ENCODE results near the gene MICU1.

MICU1 gene

DNA sequence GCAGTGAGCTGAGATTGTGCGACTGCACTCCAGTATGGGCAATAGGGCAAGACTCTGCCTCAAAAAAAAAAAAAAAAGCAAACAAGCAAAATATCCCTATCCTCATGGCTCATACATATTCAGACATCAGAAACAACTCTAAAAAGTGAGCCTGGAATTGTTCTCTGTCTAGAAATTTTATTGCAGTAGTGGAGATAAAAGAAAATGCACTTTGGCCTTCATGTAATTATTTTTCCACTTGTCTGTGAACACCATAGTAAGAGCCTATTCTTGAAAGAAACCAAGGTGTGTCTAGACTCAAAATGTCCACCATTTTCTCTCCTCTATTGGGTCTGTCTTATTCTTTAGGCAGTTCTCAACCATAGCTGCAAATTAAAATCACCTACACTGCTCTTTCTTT lies 35.6 kb upstream of the MICU1 start:
- Mint-ChIP-seq H3K4me1 (peaks cover 7% of the 10 kb centered on the region), H3K4me3 (no peak overlapping the region), H3K27ac (no peak overlapping the region), H3K9me3 (no peaks in the 10 kb centered on the region), H3K27me3 (ENCODE audit: low read depth, poor library complexity) (peaks cover 10% of the 10 kb centered on the region), H3K36me3 (ENCODE audit: low read depth) (no peaks in the 10 kb centered on the region)
- DNase-seq: no peak
- TF ChIP-seq CTCF (IDR thresholded peaks at IDR 0.05): no peak

DNA sequence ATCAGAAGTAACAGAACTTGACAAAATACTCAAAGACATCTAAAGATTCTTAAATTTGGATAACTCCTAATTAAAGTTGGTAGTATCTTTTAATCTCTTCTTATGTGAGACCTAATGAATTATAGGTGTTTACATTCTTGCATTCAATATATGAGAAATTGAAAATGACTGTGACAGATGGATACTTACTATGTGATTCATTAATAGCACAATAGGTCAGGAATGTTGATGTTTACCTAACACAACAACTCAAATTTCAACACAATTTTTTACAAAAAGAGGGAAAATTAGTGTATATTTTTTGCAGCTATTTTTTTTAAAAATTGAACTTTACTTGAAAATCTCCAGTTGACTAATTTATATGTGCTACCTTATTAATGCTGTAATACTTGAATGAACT lies 34.3 kb upstream of the MICU1 start:
- TF ChIP-seq CTCF (IDR thresholded peaks at IDR 0.05): no peak
- H3K4me1 Mint-ChIP-seq: peaks cover 7% of the 10 kb centered on the region
- no peak for DNase-seq
- peaks cover 10% of the 10 kb centered on the region for H3K27me3 Mint-ChIP-seq (ENCODE audit: low read depth, poor library complexity)
- H3K4me3 Mint-ChIP-seq: no peak overlapping the region
- no peak overlapping the region for H3K27ac Mint-ChIP-seq
- H3K9me3 Mint-ChIP-seq: no peaks in the 10 kb centered on the region
- H3K36me3 Mint-ChIP-seq (ENCODE audit: low read depth): no peaks in the 10 kb centered on the region

DNA sequence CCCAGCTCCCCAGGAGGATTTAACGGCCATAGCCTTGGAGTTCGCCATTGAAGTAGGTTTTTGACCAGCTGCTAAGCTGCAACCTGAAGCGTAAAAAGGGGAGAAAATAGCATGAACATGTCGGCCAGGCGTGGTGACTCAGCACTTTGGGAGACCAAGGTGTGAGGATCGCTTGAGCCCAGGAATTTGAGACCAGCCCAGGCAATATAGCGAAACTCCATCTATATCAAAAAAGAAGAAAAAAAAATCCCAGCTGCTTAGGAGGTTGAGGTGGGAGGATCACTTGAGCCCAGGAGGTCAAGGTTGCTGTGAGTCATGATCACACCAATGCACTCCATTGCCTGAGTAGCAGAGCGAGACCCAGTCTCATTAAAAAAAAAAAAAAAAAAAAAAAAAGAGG lies 33.8 kb upstream of the MICU1 start:
- TF ChIP-seq CTCF (IDR thresholded peaks at IDR 0.05): no peak
- H3K9me3 Mint-ChIP-seq: no peaks in the 10 kb centered on the region
- no peaks in the 10 kb centered on the region for H3K36me3 Mint-ChIP-seq (ENCODE audit: low read depth)
- H3K4me1 Mint-ChIP-seq: peaks cover 7% of the 10 kb centered on the region
- H3K27ac Mint-ChIP-seq: no peak overlapping the region
- peaks cover 10% of the 10 kb centered on the region for H3K27me3 Mint-ChIP-seq (ENCODE audit: low read depth, poor library complexity)
- no peak overlapping the region for H3K4me3 Mint-ChIP-seq
- no peak for DNase-seq

DNA sequence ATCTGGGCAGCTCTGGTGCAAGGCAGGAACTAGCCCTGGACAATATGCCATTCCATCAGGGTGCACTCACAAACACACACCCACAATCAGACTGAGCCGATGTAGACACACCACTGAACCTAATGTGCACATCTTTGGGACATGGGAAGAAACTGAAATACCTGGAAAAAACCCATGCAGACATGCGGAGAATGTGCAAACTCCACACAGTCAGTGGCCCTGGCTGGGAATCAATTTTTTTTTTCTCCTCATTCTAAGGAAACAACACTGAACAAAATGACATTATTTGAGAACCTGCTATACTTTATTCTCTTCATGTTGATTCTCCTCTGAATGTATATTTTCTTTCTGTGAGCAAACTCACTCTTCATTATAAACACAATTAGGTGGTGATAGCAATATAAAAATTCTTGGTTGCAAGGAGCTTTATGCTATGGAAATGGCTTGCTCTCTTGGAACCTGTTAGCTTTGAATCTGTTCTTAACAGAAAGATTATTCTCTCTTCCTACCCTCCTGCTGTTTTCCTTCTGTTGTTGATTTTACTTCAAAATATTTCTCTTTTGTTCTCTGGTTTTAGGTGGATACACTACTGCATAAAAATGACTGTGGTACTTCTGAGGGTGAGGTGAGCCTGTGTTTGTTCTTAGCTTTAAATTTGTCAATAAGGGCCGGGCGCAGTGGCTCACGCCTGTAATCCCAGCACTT lies 33.0 kb upstream of the MICU1 start:
- no peak overlapping the region for H3K27ac Mint-ChIP-seq
- no peak overlapping the region for H3K4me3 Mint-ChIP-seq
- no peaks in the 10 kb centered on the region for H3K36me3 Mint-ChIP-seq (ENCODE audit: low read depth)
- no peaks in the 10 kb centered on the region for H3K9me3 Mint-ChIP-seq
- H3K27me3 Mint-ChIP-seq (ENCODE audit: low read depth, poor library complexity): peaks cover 10% of the 10 kb centered on the region
- no peak for TF ChIP-seq CTCF (IDR thresholded peaks at IDR 0.05)
- no peak for DNase-seq
- peaks cover 7% of the 10 kb centered on the region for H3K4me1 Mint-ChIP-seq

DNA sequence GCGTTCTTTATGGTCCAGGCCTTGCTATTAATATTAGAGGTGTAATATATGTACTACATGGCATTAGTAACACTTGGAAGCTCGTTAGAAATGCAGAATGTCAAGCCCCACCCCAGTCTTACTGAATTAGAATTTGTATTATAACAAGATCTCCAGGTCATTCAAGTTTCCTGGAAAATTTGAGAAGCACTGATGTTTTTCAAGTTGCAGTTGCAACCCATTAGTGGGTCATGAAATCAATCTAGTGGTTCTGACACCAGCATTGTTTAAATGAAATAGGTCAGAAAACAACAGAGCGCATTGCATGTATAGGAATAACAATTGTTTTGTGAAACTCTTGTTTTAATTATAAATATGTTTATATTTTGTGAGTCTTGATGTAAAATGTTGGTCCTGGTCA lies 28.8 kb upstream of the MICU1 start:
- no peaks in the 10 kb centered on the region for H3K36me3 Mint-ChIP-seq (ENCODE audit: low read depth)
- no peak for TF ChIP-seq CTCF (IDR thresholded peaks at IDR 0.05)
- peaks cover 8% of the 10 kb centered on the region for H3K27me3 Mint-ChIP-seq (ENCODE audit: low read depth, poor library complexity)
- H3K27ac Mint-ChIP-seq: no peak overlapping the region
- no peak for DNase-seq
- H3K4me3 Mint-ChIP-seq: no peak overlapping the region
- peaks cover 2% of the 10 kb centered on the region for H3K4me1 Mint-ChIP-seq
- H3K9me3 Mint-ChIP-seq: no peaks in the 10 kb centered on the region

DNA sequence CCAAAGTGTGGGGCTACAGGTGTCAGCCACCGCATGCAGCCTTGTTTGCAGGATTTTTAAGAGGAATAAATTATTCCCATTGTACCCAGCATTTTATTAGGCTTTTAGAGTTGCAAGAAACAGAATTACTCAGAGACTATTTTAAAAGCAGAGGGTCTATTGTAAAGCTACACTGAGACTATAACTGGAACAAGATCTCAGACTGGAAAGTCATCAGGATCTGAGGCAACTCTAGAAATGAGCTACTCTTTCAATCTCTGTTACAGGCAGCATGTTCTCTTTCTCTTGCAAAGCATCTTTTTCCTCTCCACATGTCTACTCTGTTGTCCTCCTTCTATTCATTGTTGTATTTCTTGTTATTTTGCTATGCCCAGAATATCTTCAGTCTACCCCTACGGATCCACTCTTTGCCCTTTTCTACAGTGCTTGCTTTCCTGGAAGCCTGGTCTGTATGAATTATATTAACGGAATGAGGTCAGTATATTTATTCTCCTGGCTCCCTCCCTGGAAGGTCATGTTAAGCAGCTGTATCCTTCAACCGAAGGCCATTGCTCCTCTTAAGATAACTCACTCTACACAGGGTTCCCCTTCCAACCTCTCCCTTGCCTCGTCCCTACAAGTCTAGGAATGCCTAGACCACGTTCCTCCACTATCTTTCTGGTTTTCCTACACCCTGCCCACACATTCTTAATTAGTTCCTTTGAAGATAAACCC lies 27.7 kb upstream of the MICU1 start:
- no peak for TF ChIP-seq CTCF (IDR thresholded peaks at IDR 0.05)
- no peaks in the 10 kb centered on the region for H3K9me3 Mint-ChIP-seq
- H3K4me1 Mint-ChIP-seq: no peaks in the 10 kb centered on the region
- no peak for DNase-seq
- H3K27ac Mint-ChIP-seq: no peak overlapping the region
- H3K36me3 Mint-ChIP-seq (ENCODE audit: low read depth): no peaks in the 10 kb centered on the region
- peaks cover 8% of the 10 kb centered on the region for H3K27me3 Mint-ChIP-seq (ENCODE audit: low read depth, poor library complexity)
- H3K4me3 Mint-ChIP-seq: no peak overlapping the region
